ENCODE results near the gene SHROOM4.

Gene SHROOM4, protein sequence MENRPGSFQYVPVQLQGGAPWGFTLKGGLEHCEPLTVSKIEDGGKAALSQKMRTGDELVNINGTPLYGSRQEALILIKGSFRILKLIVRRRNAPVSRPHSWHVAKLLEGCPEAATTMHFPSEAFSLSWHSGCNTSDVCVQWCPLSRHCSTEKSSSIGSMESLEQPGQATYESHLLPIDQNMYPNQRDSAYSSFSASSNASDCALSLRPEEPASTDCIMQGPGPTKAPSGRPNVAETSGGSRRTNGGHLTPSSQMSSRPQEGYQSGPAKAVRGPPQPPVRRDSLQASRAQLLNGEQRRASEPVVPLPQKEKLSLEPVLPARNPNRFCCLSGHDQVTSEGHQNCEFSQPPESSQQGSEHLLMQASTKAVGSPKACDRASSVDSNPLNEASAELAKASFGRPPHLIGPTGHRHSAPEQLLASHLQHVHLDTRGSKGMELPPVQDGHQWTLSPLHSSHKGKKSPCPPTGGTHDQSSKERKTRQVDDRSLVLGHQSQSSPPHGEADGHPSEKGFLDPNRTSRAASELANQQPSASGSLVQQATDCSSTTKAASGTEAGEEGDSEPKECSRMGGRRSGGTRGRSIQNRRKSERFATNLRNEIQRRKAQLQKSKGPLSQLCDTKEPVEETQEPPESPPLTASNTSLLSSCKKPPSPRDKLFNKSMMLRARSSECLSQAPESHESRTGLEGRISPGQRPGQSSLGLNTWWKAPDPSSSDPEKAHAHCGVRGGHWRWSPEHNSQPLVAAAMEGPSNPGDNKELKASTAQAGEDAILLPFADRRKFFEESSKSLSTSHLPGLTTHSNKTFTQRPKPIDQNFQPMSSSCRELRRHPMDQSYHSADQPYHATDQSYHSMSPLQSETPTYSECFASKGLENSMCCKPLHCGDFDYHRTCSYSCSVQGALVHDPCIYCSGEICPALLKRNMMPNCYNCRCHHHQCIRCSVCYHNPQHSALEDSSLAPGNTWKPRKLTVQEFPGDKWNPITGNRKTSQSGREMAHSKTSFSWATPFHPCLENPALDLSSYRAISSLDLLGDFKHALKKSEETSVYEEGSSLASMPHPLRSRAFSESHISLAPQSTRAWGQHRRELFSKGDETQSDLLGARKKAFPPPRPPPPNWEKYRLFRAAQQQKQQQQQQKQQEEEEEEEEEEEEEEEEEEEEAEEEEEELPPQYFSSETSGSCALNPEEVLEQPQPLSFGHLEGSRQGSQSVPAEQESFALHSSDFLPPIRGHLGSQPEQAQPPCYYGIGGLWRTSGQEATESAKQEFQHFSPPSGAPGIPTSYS (N-terminal part only)

DNA sequence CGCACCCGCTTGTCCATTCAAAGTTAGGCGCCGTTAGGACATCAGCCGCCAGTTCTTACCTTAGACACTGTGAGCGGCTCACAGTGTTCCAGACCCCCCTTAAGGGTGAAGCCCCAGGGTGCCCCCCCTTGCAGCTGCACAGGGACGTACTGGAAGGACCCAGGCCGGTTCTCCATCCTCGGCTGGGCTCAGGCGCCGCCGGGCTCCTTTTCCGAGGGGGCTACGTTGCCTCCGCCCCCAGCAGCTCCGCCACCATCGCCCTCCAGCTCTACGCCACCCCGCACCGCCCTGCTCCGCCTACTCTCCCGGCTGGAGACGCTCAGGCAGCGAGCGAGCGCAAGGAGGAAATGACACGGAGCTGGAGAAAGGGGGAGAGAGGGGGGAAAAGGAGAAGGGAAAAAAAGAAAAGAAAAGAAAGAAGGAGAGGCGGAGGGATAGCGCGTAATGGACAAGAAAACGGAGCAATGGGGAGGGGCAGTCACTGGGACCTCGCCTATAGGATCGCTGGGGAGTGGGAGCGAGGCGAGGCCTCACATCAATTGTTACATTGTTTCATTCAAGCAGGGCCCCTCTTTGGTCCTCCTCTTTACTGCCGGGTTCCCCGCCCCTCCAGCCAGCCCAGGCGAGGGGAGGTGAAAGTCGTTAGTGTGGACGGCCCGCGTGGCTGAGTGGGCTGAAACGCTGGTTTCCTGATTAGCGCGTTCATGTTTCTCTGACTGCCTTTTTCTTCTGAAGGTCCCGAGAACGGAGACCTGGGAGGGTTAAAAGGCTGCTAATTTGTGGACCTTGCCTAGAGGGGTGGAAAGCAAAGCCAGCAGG, at the start of gene SHROOM4:
TSS of gene SHROOM4 (minus strand) at position 352 of the 819 bp plus-strand sequence. CDS start at position 176, 176 bp downstream.
- no peak for DNase-seq

DNA sequence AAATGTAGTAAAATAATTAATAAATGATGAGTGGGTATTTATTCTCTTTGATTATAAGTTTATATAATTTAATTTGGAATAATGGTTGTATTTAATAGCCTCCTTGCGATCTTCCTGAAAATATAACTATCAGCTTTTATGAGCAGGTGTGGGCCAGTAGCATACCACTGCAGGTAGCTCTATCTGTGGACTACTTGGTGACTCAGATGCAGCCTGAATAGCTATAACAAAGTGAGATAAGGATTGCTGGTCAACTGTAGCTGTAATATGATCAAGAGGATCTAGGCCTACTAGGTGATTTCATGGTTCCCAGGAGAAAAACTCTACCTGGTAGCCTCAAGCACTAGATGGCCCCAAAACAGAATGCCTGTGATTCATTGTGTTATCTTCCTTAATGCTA, 49.5 kb upstream of the SHROOM4 start:
- no peak for DNase-seq

DNA sequence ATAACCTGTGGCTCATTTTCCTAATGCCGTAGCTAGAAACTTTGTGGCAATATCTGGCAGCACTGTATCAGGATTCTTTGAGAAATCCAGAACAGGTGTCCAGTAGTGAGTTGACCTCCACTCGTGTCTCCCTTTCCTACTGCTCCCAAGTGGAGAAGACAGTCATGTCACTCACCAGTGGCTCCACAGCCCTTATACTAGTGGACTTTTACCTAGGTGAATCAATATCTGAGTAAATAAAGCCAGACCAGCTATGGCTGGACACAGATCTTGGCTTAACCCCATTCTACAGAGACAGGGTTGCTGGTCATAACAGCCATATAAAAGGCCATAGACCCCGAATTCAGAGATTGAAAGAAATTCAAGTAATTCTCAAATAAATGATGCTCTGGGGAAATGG, 46.5 kb upstream of the SHROOM4 start:
- DNase-seq = no peak

DNA sequence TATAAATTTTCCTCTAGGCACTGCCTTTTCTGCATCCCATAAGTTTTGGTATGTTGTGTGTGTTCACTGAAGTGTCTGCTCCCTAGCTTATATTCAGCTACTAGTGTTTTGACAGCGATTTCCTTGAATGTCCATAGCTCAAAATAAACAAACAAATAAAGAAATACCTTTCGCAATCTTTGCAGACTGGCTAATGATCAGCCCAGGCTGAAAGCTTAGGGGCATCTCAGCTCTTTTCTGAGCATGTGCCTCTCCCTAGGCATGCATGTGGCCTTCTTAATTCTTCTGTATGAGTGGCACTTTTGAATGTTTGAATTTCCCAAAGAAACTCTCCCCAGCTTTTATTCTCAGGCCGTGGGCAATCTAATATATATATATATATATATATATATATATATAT, 44.6 kb upstream of the SHROOM4 start:
- no peak for DNase-seq

DNA sequence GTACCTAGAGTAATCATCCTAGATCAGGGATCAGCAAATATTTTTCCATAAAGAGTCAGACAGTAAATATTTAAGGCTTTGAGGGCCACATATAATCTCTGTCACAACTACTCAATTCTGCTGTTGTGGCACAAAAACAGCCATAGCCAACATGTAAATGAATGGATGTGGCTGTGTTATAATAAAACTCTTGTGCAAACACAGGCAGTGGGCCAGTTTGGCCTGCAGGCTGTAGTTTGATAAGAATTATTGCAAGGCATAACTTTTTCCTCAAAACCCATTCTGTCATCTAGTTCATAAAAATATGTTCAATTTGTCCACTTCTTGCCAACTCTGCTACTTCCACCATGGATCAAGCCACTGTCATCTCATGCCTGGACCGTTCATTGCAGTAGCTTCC, 39.4 kb upstream of the SHROOM4 start:
- DNase-seq = no peak

DNA sequence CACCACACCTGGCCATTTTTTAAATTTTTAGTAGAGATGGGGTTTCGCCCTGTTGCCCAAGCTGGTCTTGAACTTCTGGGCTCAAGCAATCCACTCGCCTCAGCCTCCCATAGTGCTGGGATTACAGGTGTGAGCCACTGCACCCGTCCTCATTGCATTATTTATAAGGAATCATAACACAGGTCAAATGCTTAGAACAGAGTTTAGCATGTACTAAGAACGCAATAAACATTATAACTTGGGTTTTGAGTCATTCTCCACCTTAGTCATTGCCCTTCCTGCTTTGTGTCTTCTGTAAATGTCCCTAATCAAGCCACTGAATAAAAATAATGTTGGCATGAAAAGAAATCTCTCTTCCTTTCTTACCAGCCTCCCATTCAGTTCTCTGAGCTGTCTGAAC, 38.5 kb upstream of the SHROOM4 start:
- no peak for DNase-seq

DNA sequence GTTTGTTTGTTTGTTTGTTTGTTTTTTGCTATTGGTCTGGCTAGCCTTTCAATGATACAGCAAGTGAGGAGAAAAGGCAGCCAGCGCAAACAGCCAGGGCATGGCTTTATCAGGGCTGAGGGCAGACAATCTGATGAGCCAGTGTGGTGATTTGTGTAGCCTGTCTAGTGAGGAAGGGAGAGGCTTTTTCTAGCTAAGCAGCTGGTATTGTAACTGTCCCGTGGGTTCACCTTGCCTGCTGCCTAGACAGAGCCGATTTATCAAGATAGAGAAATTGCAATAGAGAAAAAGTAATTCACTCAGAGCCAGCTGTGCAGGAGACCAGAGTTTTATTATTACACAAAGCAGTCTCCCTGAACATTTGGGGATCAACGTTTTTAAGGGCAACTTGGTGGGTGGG, 28.2 kb upstream of the SHROOM4 start:
- no peak for DNase-seq

DNA sequence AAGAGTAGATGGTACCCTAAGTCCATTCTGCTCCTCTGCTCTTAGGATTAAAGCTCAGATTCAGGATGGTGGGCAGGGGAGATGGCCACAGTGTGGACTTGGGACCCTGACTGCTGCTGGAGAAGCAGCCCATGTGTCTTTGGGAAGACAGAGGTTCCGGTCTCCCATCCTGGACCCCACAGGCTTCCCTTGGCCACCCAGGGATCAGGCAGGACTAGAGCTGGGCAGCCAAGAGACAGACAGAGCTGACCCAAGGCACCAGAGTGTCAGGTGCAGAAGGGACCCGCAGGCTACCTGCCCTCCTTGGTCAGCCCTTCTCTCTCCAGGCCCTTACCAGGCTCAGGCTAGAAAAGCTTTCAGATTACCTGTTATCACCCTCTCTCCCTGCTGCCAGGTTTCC, 25.7 kb upstream of the SHROOM4 start:
- no peak for DNase-seq

DNA sequence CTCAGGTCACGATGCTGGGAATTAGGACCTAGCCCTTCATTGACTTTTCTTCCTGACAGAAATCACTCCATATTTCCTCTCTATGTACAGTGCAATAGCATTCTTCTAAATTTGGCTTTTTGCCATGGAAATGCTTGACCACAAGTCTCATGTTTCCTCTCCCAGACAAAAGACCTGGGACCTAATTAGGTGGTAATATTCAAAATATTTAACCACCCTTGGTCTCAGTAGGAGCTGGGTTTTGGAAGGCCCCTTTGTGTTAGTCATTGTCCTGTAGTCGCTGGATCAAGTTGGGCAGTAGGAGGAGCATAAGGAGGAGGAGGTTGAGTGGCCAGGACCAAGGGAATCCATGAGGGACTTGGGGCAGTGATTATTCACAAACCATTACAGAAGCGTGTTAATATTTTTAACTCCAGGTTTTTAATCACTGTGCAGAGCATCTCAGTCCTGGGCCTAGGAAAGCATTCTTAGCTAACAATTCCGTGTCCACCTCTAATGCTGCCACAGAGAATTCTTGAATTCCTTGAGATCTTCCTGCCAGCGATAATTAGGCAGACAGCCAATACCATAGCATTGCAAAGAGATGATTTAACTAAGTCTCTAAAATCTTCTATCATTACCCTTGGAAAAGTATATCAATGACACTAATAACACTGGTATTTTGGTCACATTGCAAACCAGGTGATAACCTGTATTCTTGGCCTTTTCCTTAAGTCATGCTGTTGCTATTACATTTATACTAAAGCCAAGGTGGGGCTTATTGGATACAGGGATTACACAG, 25.0 kb upstream of the SHROOM4 start:
- no peak for DNase-seq

DNA sequence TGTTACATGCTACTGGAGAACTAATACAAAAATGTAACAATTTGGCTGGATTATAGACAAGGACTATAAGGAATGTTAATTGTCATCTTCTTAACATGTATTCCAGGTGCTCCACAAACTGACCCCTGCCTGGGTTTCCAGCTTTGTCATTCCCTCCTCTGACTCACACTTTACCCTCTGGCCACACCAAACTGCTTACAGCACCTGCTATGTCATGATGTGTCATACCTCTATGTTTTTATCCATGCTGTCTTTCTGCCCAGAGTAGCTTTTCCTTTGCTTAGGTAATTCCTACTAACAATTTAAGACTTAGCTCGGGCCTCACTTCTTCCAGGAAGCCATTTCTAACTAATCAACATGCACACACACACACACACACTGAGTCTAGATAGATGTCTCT, 14.0 kb upstream of the SHROOM4 start:
- DNase-seq = no peak

DNA sequence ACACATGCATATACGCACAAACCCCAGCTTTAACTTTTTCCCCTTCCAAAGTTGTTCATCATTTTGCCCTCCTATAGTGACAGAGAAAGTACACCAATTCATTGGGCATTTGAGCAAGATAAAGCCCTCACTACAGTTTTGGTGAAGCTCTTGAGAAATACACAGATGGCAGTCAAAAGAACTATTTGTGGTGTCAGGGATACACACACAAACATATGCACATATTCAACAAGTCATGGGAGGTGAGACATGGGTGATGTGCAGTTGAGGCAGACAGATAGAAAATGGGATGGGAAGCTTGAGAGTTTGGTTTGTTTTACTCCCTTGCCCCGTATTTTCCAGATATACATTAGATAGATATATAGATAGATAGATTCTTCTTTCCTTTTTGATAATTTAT, 11.8 kb upstream of the SHROOM4 start:
- no peak for DNase-seq

DNA sequence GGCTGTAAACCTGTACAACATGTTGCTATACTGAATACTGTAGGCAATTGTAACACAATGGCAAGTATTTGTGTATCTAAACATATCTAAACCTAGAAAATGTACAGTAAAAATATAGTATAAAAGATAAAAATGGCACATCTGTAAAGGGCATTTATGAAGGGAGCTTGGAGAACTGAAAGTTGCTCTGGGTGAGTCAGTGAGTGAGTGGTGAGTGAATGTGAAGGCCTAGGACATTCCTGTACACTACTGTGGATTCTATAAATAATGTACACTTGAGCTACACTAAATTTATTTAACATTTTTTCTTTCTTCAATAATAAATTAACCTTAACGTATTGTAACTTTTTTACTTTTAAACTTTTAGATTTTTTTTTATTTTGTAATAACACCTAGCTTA, 5.0 kb upstream of the SHROOM4 start:
- DNase-seq = no peak

DNA sequence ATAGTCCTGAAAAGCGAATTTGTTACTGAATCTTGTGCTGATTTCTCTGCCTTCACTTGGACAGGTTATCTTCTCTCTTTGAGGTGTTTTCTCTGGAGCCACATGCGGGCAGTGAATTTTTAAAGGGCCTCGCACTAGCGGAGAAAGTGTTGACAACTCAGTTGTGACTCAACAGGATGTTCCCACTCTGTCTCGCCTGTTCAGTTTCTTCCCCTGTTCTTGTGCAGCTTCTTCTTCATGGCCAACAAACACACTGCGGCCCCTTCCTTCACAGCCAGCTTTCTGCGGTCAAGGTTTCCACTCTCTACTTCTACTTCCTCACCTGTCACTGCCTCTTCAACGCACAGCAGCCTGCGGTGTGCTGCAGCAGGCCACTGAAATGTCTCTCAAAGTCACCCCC, 1.1 kb upstream of the SHROOM4 start:
- no peak for DNase-seq

DNA sequence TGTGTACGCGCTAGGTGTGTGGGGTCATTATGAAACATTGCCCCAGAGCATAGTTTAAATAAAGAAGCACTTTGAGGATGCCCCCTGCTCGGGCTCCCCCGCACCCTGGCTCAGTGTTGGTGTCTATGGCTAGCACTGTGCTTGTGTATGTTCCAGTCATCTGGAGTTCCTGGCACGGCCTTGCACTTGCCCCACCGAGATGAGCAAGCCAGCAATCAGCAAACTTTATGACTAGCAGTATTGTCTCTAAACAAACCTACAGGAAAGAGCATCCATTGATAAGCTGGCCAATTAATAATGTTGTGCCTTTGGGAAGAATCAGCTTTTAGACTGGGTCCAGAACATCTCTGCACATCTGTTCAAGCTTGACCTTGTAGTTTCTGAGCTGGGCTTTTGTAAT, 707 bp upstream of the SHROOM4 start:
- no peak for DNase-seq

DNA sequence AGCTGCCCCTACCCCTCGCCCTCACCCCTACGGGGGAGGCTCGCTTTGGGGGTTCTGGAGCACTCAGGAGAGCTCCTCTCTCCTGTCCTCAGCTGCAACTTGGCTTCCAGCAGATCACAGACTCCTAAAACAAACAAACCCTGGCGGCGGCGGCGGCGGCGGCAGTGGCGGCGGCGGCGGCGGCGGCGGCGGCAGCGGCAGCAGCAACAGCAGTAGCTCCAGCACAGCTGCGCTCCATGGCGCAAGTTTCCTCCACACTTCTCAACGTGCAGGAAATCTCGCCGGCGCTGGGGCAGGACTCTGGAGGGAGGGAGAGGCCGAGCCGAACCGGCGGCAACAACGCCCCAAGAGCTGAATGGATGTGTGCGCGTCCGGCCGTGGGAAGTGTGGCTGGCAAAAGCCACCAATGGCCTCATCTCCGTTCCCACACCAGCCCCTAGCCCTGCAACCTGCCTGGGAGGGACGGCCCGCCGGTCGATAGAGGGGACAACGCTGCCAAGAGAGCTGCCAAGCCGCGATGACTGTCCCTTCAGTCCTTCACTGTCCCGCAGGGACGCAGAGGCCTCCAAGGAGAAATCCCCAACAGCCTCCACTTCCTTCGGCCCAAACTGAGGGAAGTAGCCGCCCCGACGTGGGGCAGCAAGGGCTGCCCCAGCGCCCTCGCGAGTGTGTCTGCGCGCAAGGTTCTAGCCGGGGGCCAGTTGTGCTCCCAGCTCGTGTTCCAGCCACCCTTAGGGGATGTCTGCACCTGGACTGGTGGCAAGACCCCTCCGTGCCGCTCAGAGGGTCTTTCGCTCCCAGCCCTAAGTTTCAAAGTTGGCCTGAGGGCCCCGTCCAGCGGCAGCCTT, 775 bp downstream of the SHROOM4 start:
- DNase-seq = no peak

DNA sequence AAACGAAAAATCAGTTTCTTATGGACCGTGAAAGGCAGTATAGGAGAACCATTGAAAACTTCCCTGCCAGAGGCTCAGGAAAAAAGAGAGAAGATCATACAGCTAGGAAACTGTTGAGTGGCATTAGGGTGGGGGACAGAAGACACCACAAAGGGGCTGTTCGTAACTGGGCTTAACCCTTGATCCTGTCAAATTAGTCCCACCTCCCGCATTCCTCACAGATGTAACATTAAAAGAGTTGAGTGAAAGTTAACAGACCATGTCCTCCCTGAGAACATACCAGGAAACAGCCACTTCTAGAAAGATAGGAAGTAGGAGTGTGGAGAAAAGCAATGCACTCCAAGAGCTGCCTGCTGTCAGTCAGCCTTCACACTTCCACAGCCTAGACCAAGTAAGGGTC, 8.7 kb downstream of the SHROOM4 start:
- no peak for DNase-seq

DNA sequence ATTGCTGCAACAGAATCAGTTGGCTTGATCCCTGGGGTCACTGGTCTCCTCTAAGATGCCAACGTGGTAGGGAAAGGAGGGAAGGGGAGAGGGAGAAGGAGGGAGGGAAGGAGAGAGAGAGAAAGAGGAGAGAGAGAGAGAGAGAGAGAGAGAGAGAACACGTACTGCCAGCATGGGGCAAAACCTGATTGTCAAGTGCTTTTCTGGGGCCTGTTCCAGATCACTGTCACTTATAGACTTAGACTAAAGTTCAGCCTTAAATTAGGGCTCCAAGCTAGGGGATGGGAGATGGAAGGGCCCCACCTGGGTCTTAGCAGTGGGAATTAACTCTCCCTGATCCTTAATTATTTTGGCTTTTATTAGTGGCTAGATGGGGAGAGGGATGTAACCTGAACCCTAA, 12.9 kb downstream of the SHROOM4 start:
- no peak for DNase-seq

DNA sequence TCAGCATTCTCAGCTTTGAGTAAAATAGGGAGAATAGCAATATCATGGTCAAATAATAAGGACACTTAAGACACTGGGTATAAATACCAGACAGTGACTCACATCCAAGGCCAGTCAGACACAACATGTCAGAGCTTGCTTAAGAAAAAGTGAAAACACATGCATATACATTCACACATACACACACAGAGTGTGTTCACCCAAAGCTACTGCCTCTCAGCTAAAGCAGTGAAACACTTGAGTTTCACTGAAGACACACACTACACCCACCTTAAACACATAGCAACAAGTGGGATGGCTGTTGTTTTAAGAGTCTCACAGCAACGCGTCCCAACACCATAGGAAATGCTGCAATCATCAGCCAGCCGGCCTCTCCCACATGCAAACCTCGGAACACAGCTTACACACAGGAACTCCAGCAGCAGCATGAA, 14.4 kb downstream of the SHROOM4 start:
- DNase-seq = no peak

DNA sequence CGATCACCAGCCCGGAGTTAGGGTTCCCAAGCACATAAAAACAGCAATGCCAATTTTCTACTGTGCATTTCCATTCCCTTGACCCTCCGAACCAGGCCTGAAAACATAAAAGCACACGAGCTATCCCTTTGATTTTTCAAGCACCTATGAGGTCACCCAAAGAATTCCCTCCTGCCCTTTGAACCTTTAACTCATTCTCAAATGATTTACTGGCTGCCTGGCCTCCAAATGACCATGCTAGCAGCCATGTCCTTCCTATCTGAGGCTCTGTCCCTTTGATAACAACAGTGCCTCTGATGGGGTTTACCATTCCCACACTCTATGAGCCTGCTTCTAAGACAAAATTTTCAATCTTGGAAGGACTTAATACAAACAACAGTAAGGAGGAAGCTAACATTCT, 15.2 kb downstream of the SHROOM4 start:
- no peak for DNase-seq

DNA sequence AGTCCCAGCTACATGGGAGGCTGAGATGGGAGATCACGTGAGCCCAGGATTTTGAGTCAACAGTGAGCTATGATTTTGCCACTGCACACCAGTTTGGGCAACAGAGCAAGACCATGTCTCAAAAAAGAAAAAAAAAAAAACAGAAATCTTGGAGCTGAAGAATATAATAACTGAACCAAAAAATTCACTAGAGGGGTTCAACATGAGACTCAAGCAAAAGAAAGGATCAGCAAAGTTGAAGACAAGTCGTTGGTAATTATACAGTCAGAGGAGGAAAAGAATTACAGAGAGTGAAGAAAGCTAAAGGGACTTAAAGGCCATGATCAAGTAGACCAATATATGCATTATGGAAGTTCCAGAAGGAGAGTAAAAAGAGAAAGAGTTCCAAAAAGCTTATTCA, 26.9 kb downstream of the SHROOM4 start:
- no peak for DNase-seq

DNA sequence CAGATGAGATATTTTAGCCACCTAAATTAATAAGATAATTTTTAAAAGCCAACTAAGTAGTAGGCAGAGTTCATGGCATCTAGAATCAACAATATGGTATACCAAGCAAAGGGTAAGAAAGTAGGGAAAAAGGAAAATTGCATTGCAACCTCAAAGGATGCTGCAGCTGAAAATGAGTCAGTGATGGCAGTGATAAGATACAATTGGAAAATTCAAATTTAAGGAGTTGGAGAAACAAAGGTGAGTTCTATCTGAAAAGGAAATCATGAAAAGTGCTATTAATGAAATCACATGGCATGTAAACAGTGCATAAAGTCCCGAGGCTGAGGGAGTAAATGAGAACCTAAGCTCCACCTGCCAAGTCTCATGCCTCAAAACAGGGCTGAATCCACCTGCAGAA, 33.9 kb downstream of the SHROOM4 start:
- no peak for DNase-seq
